Muscle layer of colon (tissue), 2 donors: ENCODE data around the gene CTDP1.

Source experiments
- H3K27ac ChIP-seq: one replicate; pipeline ENCODE4 v1.7.0; 2013; ENCODE audit warnings: low read depth, mild to moderate bottlenecking, low read length, moderate library complexity
- H3K27me3 ChIP-seq, 2 donors: one replicate each; pipeline ENCODE4 v1.7.0; 2013; ENCODE audit warnings: low read length in 2 of 2, mild to moderate bottlenecking in 2 of 2; ENCODE audit not compliant: insufficient read depth in 2 of 2, control insufficient read depth in 1 of 2
- H3K36me3 ChIP-seq: one replicate; pipeline ENCODE4 v1.7.0; 2013; ENCODE audit warnings: mild to moderate bottlenecking, low read length; ENCODE audit not compliant: insufficient read depth
- H3K4me1 ChIP-seq: one replicate; pipeline ENCODE4 v1.7.0; 2013; ENCODE audit warnings: mild to moderate bottlenecking, low read length; ENCODE audit not compliant: insufficient read depth
- H3K4me3 ChIP-seq, 2 donors: one replicate each; pipeline ENCODE4 v1.7.0; 2013; ENCODE audit warnings: low read length in 2 of 2, low read depth in 1 of 2, mild to moderate bottlenecking in 1 of 2, moderate library complexity in 1 of 2
- H3K9ac ChIP-seq: one replicate; pipeline ENCODE4 v1.7.0; 2013; ENCODE audit warnings: low read length
- H3K9me3 ChIP-seq: one replicate; pipeline ENCODE4 v1.7.0; 2013; ENCODE audit warnings: mild to moderate bottlenecking, low read length
- donor health status: abdominal sarcoma.
- donor health status: Adenocarcinoma of cecum.

The CTDP1 gene

GRCh38 chr18:79772865-79773696 is 93.5 kb downstream of the CTDP1 start:
- peaks cover 0 to 8% of the 10 kb centered on the region in 2 donors for H3K27me3 ChIP-seq
- no peaks in the 10 kb centered on the region for H3K9me3 ChIP-seq

GRCh38 chr18:79774111-79774510 is 94.5 kb downstream of the CTDP1 start:
- no peak overlapping the region for H3K9ac ChIP-seq
- H3K4me1 ChIP-seq = no peaks in the 10 kb centered on the region
- H3K4me3 ChIP-seq = no peak overlapping the region
- H3K9me3 ChIP-seq = no peaks in the 10 kb centered on the region
- H3K36me3 ChIP-seq = no peaks in the 10 kb centered on the region
- H3K27ac ChIP-seq = no peak overlapping the region
- peaks cover 0 to 8% of the 10 kb centered on the region in 2 donors for H3K27me3 ChIP-seq

More at GRCh38 chr18:79772865-79773696, 93.5 kb downstream of the CTDP1 start:
- H3K9ac ChIP-seq = no peak overlapping the region
- no peak overlapping the region for H3K4me3 ChIP-seq
- no peak overlapping the region for H3K27ac ChIP-seq
- no peaks in the 10 kb centered on the region for H3K36me3 ChIP-seq
- no peaks in the 10 kb centered on the region for H3K4me1 ChIP-seq

GRCh38 chr18:79775441-79776221 is 96.0 kb downstream of the CTDP1 start:
- H3K4me1 ChIP-seq = no peaks in the 10 kb centered on the region
- no peaks in the 10 kb centered on the region for H3K36me3 ChIP-seq
- H3K9me3 ChIP-seq = no peaks in the 10 kb centered on the region
- H3K27ac ChIP-seq = no peak overlapping the region
- H3K9ac ChIP-seq = no peak overlapping the region
- H3K27me3 ChIP-seq = peaks cover 0 to 8% of the 10 kb centered on the region in 2 donors
- H3K4me3 ChIP-seq = no peak overlapping the region

GRCh38 chr18:79776674-79777073 is 97.1 kb downstream of the CTDP1 start:
- H3K36me3 ChIP-seq = no peaks in the 10 kb centered on the region
- H3K4me1 ChIP-seq = no peaks in the 10 kb centered on the region
- no peak overlapping the region for H3K4me3 ChIP-seq
- H3K27ac ChIP-seq = no peak overlapping the region
- H3K27me3 ChIP-seq = peaks cover 0 to 8% of the 10 kb centered on the region in 2 donors
- H3K9ac ChIP-seq = no peak overlapping the region
- H3K9me3 ChIP-seq = no peaks in the 10 kb centered on the region

- H3K27me3 ChIP-seq = peaks cover 0 to 4% of the 10 kb centered on the region in 2 donors
Measured at GRCh38 chr18:79778291-79778791, 98.7 kb downstream of the CTDP1 start.

GRCh38 chr18:79779021-79779699 is 99.6 kb downstream of the CTDP1 start:
- H3K27me3 ChIP-seq = peaks cover 0 to 9% of the 10 kb centered on the region in 2 donors
- H3K4me1 ChIP-seq = no peaks in the 10 kb centered on the region
- H3K36me3 ChIP-seq = no peaks in the 10 kb centered on the region
- no peak overlapping the region for H3K9ac ChIP-seq
- no peaks in the 10 kb centered on the region for H3K9me3 ChIP-seq
- no peak overlapping the region for H3K4me3 ChIP-seq
- H3K27ac ChIP-seq = no peak overlapping the region

More at GRCh38 chr18:79778291-79778791, 98.7 kb downstream of the CTDP1 start:
- Histone ChIP-seq H3K4me3 (no peak overlapping the region), H3K9ac (no peak overlapping the region), H3K9me3 (no peaks in the 10 kb centered on the region), H3K4me1 (no peaks in the 10 kb centered on the region), H3K27ac (no peak overlapping the region), H3K36me3 (no peaks in the 10 kb centered on the region)

GRCh38 chr18:79779700-79780190 is 100.1 kb downstream of the CTDP1 start:
- H3K27ac ChIP-seq = no peak overlapping the region
- H3K4me3 ChIP-seq = no peak overlapping the region
- no peaks in the 10 kb centered on the region for H3K4me1 ChIP-seq
- H3K9me3 ChIP-seq = no peaks in the 10 kb centered on the region
- H3K36me3 ChIP-seq = no peaks in the 10 kb centered on the region
- no peak overlapping the region for H3K9ac ChIP-seq
- peaks cover 0 to 15% of the 10 kb centered on the region in 2 donors for H3K27me3 ChIP-seq

GRCh38 chr18:79780547-79780946 is 100.9 kb downstream of the CTDP1 start:
- Histone ChIP-seq H3K9me3 (no peaks in the 10 kb centered on the region), H3K9ac (no peak overlapping the region), H3K27me3 (peaks cover 0 to 22% of the 10 kb centered on the region in 2 donors), H3K36me3 (no peaks in the 10 kb centered on the region), H3K27ac (no peak overlapping the region), H3K4me1 (no peaks in the 10 kb centered on the region), H3K4me3 (no peak overlapping the region)

GRCh38 chr18:79781331-79781941 is 101.8 kb downstream of the CTDP1 start:
- Histone ChIP-seq H3K36me3 (no peaks in the 10 kb centered on the region), H3K4me1 (no peaks in the 10 kb centered on the region), H3K4me3 (no peak overlapping the region), H3K9ac (no peak overlapping the region), H3K27me3 (peaks cover 2 to 31% of the 10 kb centered on the region in 2 donors), H3K27ac (no peak overlapping the region), H3K9me3 (no peaks in the 10 kb centered on the region)

- Histone ChIP-seq H3K9me3 (no peaks in the 10 kb centered on the region), H3K27me3 (peaks cover 15 to 43% of the 10 kb centered on the region in 2 donors), H3K4me3 (no peak overlapping the region), H3K9ac (no peak overlapping the region), H3K27ac (no peak overlapping the region), H3K36me3 (no peaks in the 10 kb centered on the region), H3K4me1 (no peaks in the 10 kb centered on the region)
Measured at GRCh38 chr18:79782566-79783308, 103.1 kb downstream of the CTDP1 start.
